HEK293T (cell line): ENCODE results near the gene EIF3L.

Experiments
- CTCF ChIA-PET: fragments of 350-600 bp; formaldehyde crosslinking; extraction: SDS; loops from one replicate; lab custom pipeline; 2021; ENCODE audit warnings: antibody characterized with exemption, inconsistent platforms; lab: Yijun Ruan, JAX
- POLR2A ChIA-PET: fragments of 350-600 bp; formaldehyde crosslinking; extraction: SDS; loops from one replicate; lab custom pipeline; 2020; ENCODE audit warnings: antibody characterized with exemption, inconsistent platforms; lab: Yijun Ruan, JAX
- DNase-seq: peaks from one replicate; pipeline ENCODE4 v3.0.0; 2012; ENCODE audit warnings: mixed read lengths; ENCODE audit errors: extremely low spot score
- ARNT ChIP-seq: fragments of 450-650 bp; IDR thresholded peaks from 2 replicates; pipeline ENCODE4 v1.6.1; 2017; ENCODE audit warnings: mild to moderate bottlenecking
- BHLHE40 ChIP-seq: fragments of 450-650 bp; IDR thresholded peaks from 2 replicates; pipeline ENCODE4 v1.6.1; 2016; ENCODE audit warnings: mild to moderate bottlenecking, moderate library complexity, borderline replicate concordance
- CTBP1 ChIP-seq: fragments of 450-650 bp; IDR thresholded peaks from 2 replicates; pipeline ENCODE4 v1.6.1; 2016; ENCODE audit warnings: borderline replicate concordance
- ELF4 ChIP-seq: fragments of 450-650 bp; IDR thresholded peaks from 2 replicates; pipeline ENCODE4 v1.6.1; 2017; ENCODE audit warnings: antibody characterized with exemption
- FOXA1 ChIP-seq: fragments of 450-650 bp; IDR thresholded peaks from 2 replicates; pipeline ENCODE4 v1.6.1; 2016; ENCODE audit warnings: mild to moderate bottlenecking
- FOXK2 ChIP-seq: fragments of 450-650 bp; IDR thresholded peaks from 2 replicates; pipeline ENCODE4 v1.6.1; 2016; ENCODE audit warnings: mild to moderate bottlenecking
- FOXM1 ChIP-seq: fragments of 450-650 bp; IDR thresholded peaks from 2 replicates; pipeline ENCODE4 v1.6.1; 2017; ENCODE audit warnings: mild to moderate bottlenecking, borderline replicate concordance
- HDGF ChIP-seq: fragments of 450-650 bp; IDR thresholded peaks from 2 replicates; pipeline ENCODE4 v1.6.1; 2017; ENCODE audit warnings: antibody characterized with exemption, borderline replicate concordance
- L3MBTL2 ChIP-seq: fragments of 450-650 bp; conservative IDR thresholded peaks from 2 replicates; pipeline ENCODE4 v1.6.1; 2016; ENCODE audit warnings: mild to moderate bottlenecking
- LEF1 ChIP-seq: fragments of 450-650 bp; IDR thresholded peaks from 2 replicates; pipeline ENCODE4 v1.6.1; 2017; ENCODE audit warnings: mild to moderate bottlenecking, borderline replicate concordance
- NFRKB ChIP-seq: fragments of 450-650 bp; IDR thresholded peaks from 2 replicates; pipeline ENCODE4 v1.6.1; 2016; ENCODE audit warnings: mild to moderate bottlenecking, moderate library complexity
- PKNOX1 ChIP-seq: fragments of 450-650 bp; IDR thresholded peaks from 2 replicates; pipeline ENCODE4 v1.6.1; 2016
- SP1 ChIP-seq: fragments of 450-650 bp; IDR thresholded peaks from 2 replicates; pipeline ENCODE4 v1.6.1; 2017
- SUZ12 ChIP-seq: fragments of 450-650 bp; IDR thresholded peaks from 2 replicates; pipeline ENCODE4 v1.6.1; 2016; ENCODE audit warnings: mild to moderate bottlenecking
- TARDBP ChIP-seq: fragments of 450-650 bp; IDR thresholded peaks from 2 replicates; pipeline ENCODE4 v1.6.1; 2016
- ZNF384 ChIP-seq: fragments of 450-650 bp; IDR thresholded peaks from 2 replicates; pipeline ENCODE4 v1.6.1; 2016

The EIF3L gene

DNA sequence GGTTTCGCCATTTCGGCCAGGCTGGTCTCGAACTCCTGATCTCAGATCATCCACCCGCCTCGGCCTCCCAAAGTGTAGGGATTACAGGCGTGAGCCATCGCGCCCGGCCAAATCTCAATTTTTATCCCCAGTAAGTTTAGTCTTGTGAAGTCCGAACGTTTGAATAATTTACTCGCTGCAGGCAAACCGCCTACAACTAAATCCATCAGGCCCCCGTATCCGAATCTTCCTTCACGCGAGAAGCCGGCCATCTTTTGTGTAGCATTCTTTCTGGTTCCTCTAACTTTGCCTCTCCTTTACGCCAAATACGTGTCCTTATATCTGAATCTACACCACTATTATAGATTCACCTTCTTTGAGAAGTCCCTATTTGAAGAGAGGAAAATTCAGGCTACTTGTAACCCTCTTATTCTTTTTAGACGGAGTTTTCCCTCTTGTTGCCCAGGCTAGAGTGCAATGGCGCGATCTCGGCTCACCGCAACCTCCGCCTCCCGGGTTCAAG lies 581 bp upstream of the EIF3L start:
- CTCF ChIA-PET: no interaction called here
- peak; percentile 47 for DNase-seq
- TF ChIP-seq ELF4 (no peak), LEF1 (no peak), PKNOX1 (no peak), CTBP1 (no peak), BHLHE40 (no peak), SUZ12 (no peak), L3MBTL2 (no peak), FOXA1 (no peak), FOXK2 (no peak), TARDBP (no peak), SP1 (no peak), FOXM1 (no peak), HDGF (no peak), ZNF384 (no peak), NFRKB (no peak)
- POLR2A ChIA-PET: interaction anchor here (0.9 to 2.7 kb wide), 4 partner anchors 12 to 45 kb away, joined by 3 to 8 read pairs (median 4); no protein-coding TSS in a partner anchor

- POLR2A ChIA-PET: no interaction called here
- no peak for TF ChIP-seq ZNF384
- TF ChIP-seq FOXA1: no peak
- no peak for TF ChIP-seq CTBP1
- TF ChIP-seq SUZ12: no peak
- TF ChIP-seq L3MBTL2: no peak
- no peak for TF ChIP-seq SP1
- TF ChIP-seq BHLHE40: no peak
- TF ChIP-seq PKNOX1: no peak
- no peak for TF ChIP-seq FOXK2
- no peak for DNase-seq
- CTCF ChIA-PET: interaction anchor here (1.2 kb wide), 1 partner anchor 13 kb away, joined by 3 read pairs; no protein-coding TSS in a partner anchor
These were observed 1.6 kb downstream of the EIF3L start for GRCh38 chr22:37850801-37851200.

DNA sequence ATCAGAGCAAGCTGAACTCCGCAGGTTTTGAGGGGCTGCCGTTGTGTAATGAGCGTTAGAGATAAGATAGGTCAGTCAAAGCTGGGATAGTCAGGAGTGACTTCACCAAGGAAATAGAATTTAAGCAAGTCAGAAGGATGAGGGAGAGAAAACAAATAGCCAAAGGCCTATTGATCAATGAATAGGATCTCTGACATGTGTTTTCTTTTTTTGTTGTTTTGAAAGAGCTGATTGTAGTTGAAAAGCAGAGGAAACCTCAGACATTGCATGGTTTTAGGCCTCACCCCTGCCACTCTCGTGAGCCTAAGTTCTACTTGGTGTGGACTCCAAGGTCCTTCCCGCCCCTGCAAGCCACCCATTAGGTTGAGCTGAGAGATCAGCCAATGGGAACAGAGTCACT lies 3.2 kb downstream of the EIF3L start:
- POLR2A ChIA-PET: interaction anchor here (0.5 to 2.5 kb wide), 3 partner anchors 9 to 96 kb away, joined by 3 to 9 read pairs (median 4); partner anchors contain the start of genes ANKRD54 and GCAT
- TF ChIP-seq BHLHE40 (no peak), SUZ12 (no peak), SP1 (no peak), L3MBTL2 (no peak), TARDBP (no peak), CTBP1 (no peak), LEF1 (no peak), FOXK2 (no peak), NFRKB (no peak), FOXA1 (no peak), HDGF (no peak), ZNF384 (no peak), FOXM1 (no peak), PKNOX1 (no peak), ARNT (no peak), ELF4 (no peak)
- CTCF ChIA-PET: interaction anchor here (2.3 kb wide), 1 partner anchor 11 kb away, joined by 9 read pairs; no protein-coding TSS in a partner anchor
- no peak for DNase-seq

DNA sequence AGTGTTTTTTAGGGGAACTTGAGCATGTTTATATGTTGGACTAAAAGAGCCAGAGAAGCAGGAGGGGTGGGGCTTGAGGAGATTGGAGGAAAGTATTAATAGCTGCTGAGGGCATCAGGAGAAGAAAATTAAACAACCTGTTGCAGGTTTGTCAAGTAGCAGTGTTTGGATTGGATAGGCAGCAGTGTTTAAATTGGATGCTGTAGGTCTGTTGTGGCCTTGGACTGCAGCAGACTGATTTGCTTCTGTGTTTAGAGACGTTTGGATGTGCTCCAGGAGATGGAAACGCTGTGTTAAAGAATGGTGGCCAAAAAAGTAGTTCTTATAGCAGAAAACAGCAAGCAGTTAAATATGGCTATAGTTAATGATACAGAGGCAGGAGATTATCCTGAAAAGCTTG lies 5.7 kb downstream of the EIF3L start:
- ChIA-PET POLR2A (interaction anchor here (1.4 to 1.6 kb wide), 2 partner anchors 37 to 48 kb away, joined by 4 read pairs; partner anchors contain the start of gene GCAT), CTCF (interaction anchor here (1.2 kb wide), 2 partner anchors 8 to 37 kb away, joined by 4 to 5 read pairs; no protein-coding TSS in a partner anchor)
- no peak for TF ChIP-seq FOXK2
- no peak for TF ChIP-seq ELF4
- no peak for TF ChIP-seq FOXM1
- no peak for TF ChIP-seq SUZ12
- TF ChIP-seq L3MBTL2: no peak
- TF ChIP-seq NFRKB: no peak
- no peak for DNase-seq

DNA sequence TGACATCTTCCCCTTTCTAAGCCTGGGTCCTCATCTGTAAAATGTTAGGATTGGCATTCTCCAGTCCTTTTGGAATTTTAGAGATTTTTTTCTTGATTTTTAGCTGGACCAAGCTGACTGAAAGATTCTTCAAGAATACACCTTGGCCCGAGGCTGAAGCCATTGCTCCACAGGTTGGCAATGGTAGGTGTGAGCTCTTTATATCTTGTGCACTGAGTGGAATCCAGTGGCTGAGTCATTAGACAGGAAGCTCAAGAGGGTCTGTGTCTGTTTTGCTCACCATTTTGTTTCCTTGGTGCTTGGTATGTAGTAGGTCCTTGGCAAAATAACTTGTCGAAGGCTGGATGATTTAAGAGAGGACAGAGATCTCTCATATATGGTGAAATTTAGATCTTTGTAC lies 6.2 kb downstream of the EIF3L start:
- POLR2A ChIA-PET: interaction anchor here (0.9 to 1.6 kb wide), 3 partner anchors 37 to 48 kb away, joined by 3 to 4 read pairs (median 4); partner anchors contain the start of gene GCAT
- CTCF ChIA-PET: interaction anchor here (1.2 kb wide), 2 partner anchors 8 to 38 kb away, joined by 4 to 5 read pairs; no protein-coding TSS in a partner anchor
- no peak for DNase-seq
- no peak for TF ChIP-seq SP1
- no peak for TF ChIP-seq PKNOX1
- no peak for TF ChIP-seq LEF1
- no peak for TF ChIP-seq BHLHE40
- TF ChIP-seq TARDBP: no peak
- no peak for TF ChIP-seq SUZ12
- no peak for TF ChIP-seq CTBP1
- TF ChIP-seq ELF4: no peak
- TF ChIP-seq FOXK2: no peak
- no peak for TF ChIP-seq ARNT
- TF ChIP-seq L3MBTL2: no peak
- no peak for TF ChIP-seq FOXA1
- TF ChIP-seq HDGF: no peak
- no peak for TF ChIP-seq ZNF384
- no peak for TF ChIP-seq FOXM1
